DOHH2 (cell line): ENCODE measurements around the gene STK32C.

ENCODE experiments used
- H3F3A ChIP-seq: fragments of 200-600 bp; sonication (generic), shearing (Covaris generic); 2 replicates; pipeline ENCODE4 v1.6.0; 2016; ENCODE audit warnings: antibody characterized with exemption, mild to moderate bottlenecking; ENCODE audit not compliant: control insufficient read depth, insufficient read depth
- H3K27ac ChIP-seq: fragments of 200-600 bp; sonication (generic); 2 replicates; pipeline ENCODE4 v1.5.1; 2014; ENCODE audit warnings: low read depth, mild to moderate bottlenecking, low read length, moderate library complexity
- H3K27me3 ChIP-seq: fragments of 200-600 bp; sonication (generic); 2 replicates; pipeline ENCODE4 v1.6.1; 2014; ENCODE audit warnings: mild to moderate bottlenecking, low read length, mixed read lengths; ENCODE audit not compliant: control insufficient read depth
- H3K36me3 ChIP-seq: fragments of 200-600 bp; sonication (generic); 2 replicates; pipeline ENCODE4 v1.6.1; 2014; ENCODE audit warnings: mild to moderate bottlenecking, low read length, moderate library complexity, mixed read lengths; ENCODE audit not compliant: control insufficient read depth
- H3K4me1 ChIP-seq: fragments of 200-600 bp; sonication (generic); 2 replicates; pipeline ENCODE4 v1.6.1; 2014; ENCODE audit warnings: mild to moderate bottlenecking, low read length, mixed read lengths; ENCODE audit not compliant: control insufficient read depth
- H3K4me2 ChIP-seq: fragments of 200-600 bp; sonication (generic); 2 replicates; pipeline ENCODE4 v1.6.0; 2014; ENCODE audit warnings: mild to moderate bottlenecking, low read length, moderate library complexity
- H3K4me3 ChIP-seq: fragments of 200-600 bp; sonication (generic); 2 replicates; pipeline ENCODE4 v1.5.1; 2014; ENCODE audit warnings: mild to moderate bottlenecking, low read length, mixed read lengths
- H3K79me2 ChIP-seq: fragments of 200-600 bp; sonication (generic); 2 replicates; pipeline ENCODE4 v1.6.1; 2014; ENCODE audit warnings: mild to moderate bottlenecking, low read length, mixed read lengths; ENCODE audit not compliant: control insufficient read depth
- H3K9me2 ChIP-seq: fragments of 200-600 bp; sonication (generic); replicated peaks from 2 replicates; pipeline ENCODE4 v1.6.1; 2014; ENCODE audit warnings: mild to moderate bottlenecking, low read length, mixed read lengths; ENCODE audit not compliant: control insufficient read depth
- H3K9me3 ChIP-seq: fragments of 200-600 bp; sonication (generic); 2 replicates; pipeline ENCODE4 v1.6.1; 2014; ENCODE audit warnings: antibody characterized with exemption, low read length, mixed read lengths; ENCODE audit not compliant: control insufficient read depth, insufficient read depth
- H4K20me1 ChIP-seq: fragments of 200-600 bp; sonication (generic); 2 replicates; pipeline ENCODE4 v1.6.0; 2014; ENCODE audit warnings: low read depth, mild to moderate bottlenecking, antibody characterized with exemption, low read length, moderate library complexity; ENCODE audit not compliant: control insufficient read depth, insufficient read depth
- EZH2phosphoT487 ChIP-seq: fragments of 200-600 bp; sonication (generic); IDR thresholded peaks from 2 replicates; pipeline ENCODE4 v1.6.1; 2017; ENCODE audit warnings: borderline replicate concordance, mild to moderate bottlenecking, antibody characterized with exemption, low read length, moderate library complexity, mixed read lengths
- TF ChIP-seq, protein P1 (sequence below): fragments of 200-600 bp; sonication (generic); IDR thresholded peaks from one replicate; pipeline ENCODE4 v1.5.1; 2014; ENCODE audit warnings: antibody characterized with exemption, mild to moderate bottlenecking, low read depth, low read length; ENCODE audit not compliant: poor library complexity, severe bottlenecking

Gene STK32C

DNA sequence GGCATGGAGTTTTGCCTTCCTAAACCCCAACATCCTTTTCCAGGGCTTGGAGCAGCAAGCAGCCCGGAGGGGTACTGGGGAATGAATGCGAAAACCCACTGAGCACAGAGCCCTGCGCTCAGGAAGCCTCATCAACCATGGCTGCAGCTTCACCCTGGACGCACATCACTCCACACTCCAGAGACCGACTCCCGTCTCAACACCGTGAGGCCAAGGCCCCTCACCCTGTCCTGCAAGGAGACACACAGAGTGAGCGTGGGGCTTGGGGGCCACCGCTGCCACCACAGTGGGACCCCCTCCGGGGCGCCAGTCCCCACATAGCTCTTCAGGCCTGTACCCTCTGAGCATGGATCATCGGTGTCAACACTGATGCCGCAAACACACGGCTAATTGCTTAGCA is 79.1 kb downstream of the STK32C start:
- Histone ChIP-seq H3K9me2 (no peaks in the 10 kb centered on the region), H3F3A (no peaks in the 10 kb centered on the region), H3K4me1 (peaks cover 24% of the 10 kb centered on the region), H3K36me3 (no peaks in the 10 kb centered on the region), H3K4me2 (no peak overlapping the region), H3K9me3 (no peaks in the 10 kb centered on the region), H3K79me2 (no peaks in the 10 kb centered on the region), H3K27me3 (no peaks in the 10 kb centered on the region), H3K27ac (no peak overlapping the region), H3K4me3 (no peak overlapping the region), H4K20me1 (no peaks in the 10 kb centered on the region)
- TF ChIP-seq, protein P1, sequence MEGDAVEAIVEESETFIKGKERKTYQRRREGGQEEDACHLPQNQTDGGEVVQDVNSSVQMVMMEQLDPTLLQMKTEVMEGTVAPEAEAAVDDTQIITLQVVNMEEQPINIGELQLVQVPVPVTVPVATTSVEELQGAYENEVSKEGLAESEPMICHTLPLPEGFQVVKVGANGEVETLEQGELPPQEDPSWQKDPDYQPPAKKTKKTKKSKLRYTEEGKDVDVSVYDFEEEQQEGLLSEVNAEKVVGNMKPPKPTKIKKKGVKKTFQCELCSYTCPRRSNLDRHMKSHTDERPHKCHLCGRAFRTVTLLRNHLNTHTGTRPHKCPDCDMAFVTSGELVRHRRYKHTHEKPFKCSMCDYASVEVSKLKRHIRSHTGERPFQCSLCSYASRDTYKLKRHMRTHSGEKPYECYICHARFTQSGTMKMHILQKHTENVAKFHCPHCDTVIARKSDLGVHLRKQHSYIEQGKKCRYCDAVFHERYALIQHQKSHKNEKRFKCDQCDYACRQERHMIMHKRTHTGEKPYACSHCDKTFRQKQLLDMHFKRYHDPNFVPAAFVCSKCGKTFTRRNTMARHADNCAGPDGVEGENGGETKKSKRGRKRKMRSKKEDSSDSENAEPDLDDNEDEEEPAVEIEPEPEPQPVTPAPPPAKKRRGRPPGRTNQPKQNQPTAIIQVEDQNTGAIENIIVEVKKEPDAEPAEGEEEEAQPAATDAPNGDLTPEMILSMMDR, result no peak
- TF ChIP-seq EZH2phosphoT487, result no peak

GRCh38 chr10:132227851-132228390 is 79.8 kb downstream of the STK32C start:
- no peaks in the 10 kb centered on the region for H3K27me3 ChIP-seq
- no peaks in the 10 kb centered on the region for H3K9me3 ChIP-seq
- H3K4me1 ChIP-seq, result peaks cover 24% of the 10 kb centered on the region
- no peaks in the 10 kb centered on the region for H3K9me2 ChIP-seq
- no peaks in the 10 kb centered on the region for H4K20me1 ChIP-seq
- H3K36me3 ChIP-seq, result no peaks in the 10 kb centered on the region
- no peak overlapping the region for H3K27ac ChIP-seq
- no peaks in the 10 kb centered on the region for H3K79me2 ChIP-seq
- H3K4me2 ChIP-seq, result no peak overlapping the region
- no peak overlapping the region for H3K4me3 ChIP-seq
- TF ChIP-seq EZH2phosphoT487, result no peak
- TF ChIP-seq, protein P1, result no peak
- H3F3A ChIP-seq, result no peaks in the 10 kb centered on the region

DNA sequence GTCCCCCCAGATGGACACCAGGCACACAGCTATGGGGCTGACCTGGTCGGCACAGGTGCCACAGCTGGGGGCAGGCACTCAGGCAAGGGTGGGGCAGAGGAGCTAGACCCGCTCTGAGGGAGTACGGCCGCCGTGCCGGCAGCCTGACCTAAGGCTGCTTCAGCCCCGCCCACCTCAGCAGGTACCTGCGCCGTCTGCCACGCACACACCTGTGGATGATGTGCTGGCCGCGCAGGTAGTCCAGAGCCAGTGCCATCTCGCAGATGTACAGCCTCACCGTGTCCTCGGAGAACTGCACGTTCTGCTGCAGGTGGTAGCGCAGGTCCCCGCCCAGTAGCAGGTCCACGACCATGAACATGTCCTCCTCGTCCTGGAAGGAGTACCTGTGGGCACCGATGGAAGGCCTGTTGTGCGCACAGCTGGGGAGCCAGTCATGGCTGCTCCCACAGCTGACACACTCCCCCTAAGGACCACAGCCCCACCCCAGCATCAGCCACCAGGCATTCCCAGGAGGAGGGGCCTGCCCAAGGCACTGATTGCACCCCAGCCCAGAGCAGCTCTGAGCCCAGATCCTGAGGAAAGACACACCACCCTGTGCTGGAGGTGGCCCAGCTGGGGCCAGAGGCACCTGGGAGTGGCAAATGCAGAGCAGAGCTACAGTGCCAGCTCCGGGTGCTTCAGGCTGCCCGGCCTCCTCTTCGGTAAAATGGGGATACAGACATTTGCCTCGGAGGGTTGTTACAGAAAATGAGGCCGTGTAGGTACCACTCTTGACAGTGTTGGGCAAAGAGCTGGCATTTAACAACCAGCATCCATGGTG is 81.0 kb downstream of the STK32C start:
- Histone ChIP-seq H3K27ac (no peak overlapping the region), H3F3A (no peaks in the 10 kb centered on the region), H3K36me3 (no peaks in the 10 kb centered on the region), H4K20me1 (no peaks in the 10 kb centered on the region), H3K4me1 (peaks cover 14% of the 10 kb centered on the region), H3K9me3 (no peaks in the 10 kb centered on the region), H3K79me2 (no peaks in the 10 kb centered on the region), H3K4me3 (no peak overlapping the region), H3K4me2 (no peak overlapping the region), H3K9me2 (no peaks in the 10 kb centered on the region), H3K27me3 (no peaks in the 10 kb centered on the region)
- TF ChIP-seq, protein P1, result no peak
- TF ChIP-seq EZH2phosphoT487, result no peak
